HG03280 (cell line): ENCODE measurements around the gene IFIH1.

Experiments
- ATAC-seq: cut with Tn5 transposase; IDR thresholded peaks from one replicate; pipeline ENCODE4 v1.9.1; 2021; ENCODE audit warnings: mild to moderate bottlenecking, moderate library complexity; ENCODE audit not compliant: unreplicated experiment

IFIH1 gene

DNA sequence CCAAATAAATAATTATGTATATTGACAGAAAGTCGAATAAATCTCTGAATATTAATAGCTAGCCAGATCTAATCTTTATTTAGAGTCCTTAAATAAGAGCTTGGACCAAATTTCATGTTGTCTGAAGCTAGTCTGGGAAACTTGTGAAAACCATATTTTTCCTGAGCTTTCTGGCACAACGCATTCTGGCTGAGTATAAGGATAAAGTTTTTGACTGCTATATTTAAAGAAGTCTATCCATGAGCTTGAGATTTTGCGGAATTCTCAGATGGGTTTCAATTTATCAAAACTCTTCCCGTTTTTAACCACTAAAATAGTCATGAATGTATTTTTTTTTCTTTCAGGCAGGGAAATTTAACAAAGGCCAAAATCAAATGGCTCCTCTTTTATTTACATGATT lies 99.1 kb downstream of the IFIH1 start:
- ATAC-seq = no peak

GRCh38 chr2:162217598-162217997 lies 100.9 kb downstream of the IFIH1 start:
- no peak for ATAC-seq
